ENCODE results near the gene ALG12. TPM values are rescaled to one million over a fixed set of nuclear protein-coding genes. Genes with fewer than 3 reads are reported as not detected.

Gene ALG12
- total RNA-seq, 1 donor: 18.8 TPM

GRCh38 chr22:49856766-49857618 lies 61.2 kb downstream of the ALG12 start:
- Histone ChIP-seq H3K4me3 (ENCODE audit: insufficient read depth, low read length) (no peak overlapping the region), H2AFZ (ENCODE audit: low read length) (no peak overlapping the region), H3K36me3 (ENCODE audit: insufficient read depth, low read length) (peaks cover 3% of the 10 kb centered on the region), H3K9me3 (ENCODE audit: low read depth, low read length) (no peaks in the 10 kb centered on the region), H4K20me1 (ENCODE audit: insufficient read depth, low read length) (peaks cover 52% of the 10 kb centered on the region), H3K27me3 (ENCODE audit: insufficient read depth, low read length) (no peaks in the 10 kb centered on the region), H3K4me1 (ENCODE audit: insufficient read depth, low read length) (peaks cover 10% of the 10 kb centered on the region), H3K27ac (ENCODE audit: low read depth, low read length) (no peak overlapping the region), H3K79me2 (ENCODE audit: insufficient read depth, low read length) (peaks cover 77% of the 10 kb centered on the region), H3K4me2 (ENCODE audit: insufficient read depth, low read length) (no peak overlapping the region)
- DNase-seq (ENCODE audit: insufficient read length, low spot score, missing footprints): no peak
- no peak for TF ChIP-seq CTCF (IDR thresholded peaks at IDR 0.05; ENCODE audit: extremely low read depth, low read depth, low read length)

GRCh38 chr22:49856343-49856742 lies 61.9 kb downstream of the ALG12 start:
- peaks cover 2% of the 10 kb centered on the region for H3K27me3 ChIP-seq (ENCODE audit: insufficient read depth, low read length)
- peaks cover 70% of the 10 kb centered on the region for H3K79me2 ChIP-seq (ENCODE audit: insufficient read depth, low read length)
- no peak overlapping the region for H2AFZ ChIP-seq (ENCODE audit: low read length)
- H3K4me3 ChIP-seq (ENCODE audit: insufficient read depth, low read length): no peak overlapping the region
- H4K20me1 ChIP-seq (ENCODE audit: insufficient read depth, low read length): peaks cover 47% of the 10 kb centered on the region
- H3K4me1 ChIP-seq (ENCODE audit: insufficient read depth, low read length): peaks cover 10% of the 10 kb centered on the region
- H3K36me3 ChIP-seq (ENCODE audit: insufficient read depth, low read length): peaks cover 3% of the 10 kb centered on the region
- DNase-seq (ENCODE audit: insufficient read length, low spot score, missing footprints): no peak
- H3K4me2 ChIP-seq (ENCODE audit: insufficient read depth, low read length): peak overlapping the region; percentile 99
- no peaks in the 10 kb centered on the region for H3K9me3 ChIP-seq (ENCODE audit: low read depth, low read length)
- H3K27ac ChIP-seq (ENCODE audit: low read depth, low read length): no peak overlapping the region
- no peak for TF ChIP-seq CTCF (IDR thresholded peaks at IDR 0.05; ENCODE audit: extremely low read depth, low read depth, low read length)

GRCh38 chr22:49855251-49855911 lies 62.9 kb downstream of the ALG12 start:
- peaks cover 10% of the 10 kb centered on the region for H3K4me1 ChIP-seq (ENCODE audit: insufficient read depth, low read length)
- TF ChIP-seq CTCF (IDR thresholded peaks at IDR 0.05; ENCODE audit: extremely low read depth, low read depth, low read length): no peak
- H3K4me3 ChIP-seq (ENCODE audit: insufficient read depth, low read length): peak overlapping the region; percentile 90
- DNase-seq (ENCODE audit: insufficient read length, low spot score, missing footprints): peak; percentile 76
- peak overlapping the region; percentile 99 for H3K4me2 ChIP-seq (ENCODE audit: insufficient read depth, low read length)
- peaks cover 9% of the 10 kb centered on the region for H3K27me3 ChIP-seq (ENCODE audit: insufficient read depth, low read length)
- peaks cover 3% of the 10 kb centered on the region for H3K36me3 ChIP-seq (ENCODE audit: insufficient read depth, low read length)
- peaks cover 47% of the 10 kb centered on the region for H4K20me1 ChIP-seq (ENCODE audit: insufficient read depth, low read length)
- H3K27ac ChIP-seq (ENCODE audit: low read depth, low read length): peak overlapping the region; percentile 24
- H3K9me3 ChIP-seq (ENCODE audit: low read depth, low read length): no peaks in the 10 kb centered on the region
- peak overlapping the region; percentile 10 for H2AFZ ChIP-seq (ENCODE audit: low read length)
- H3K79me2 ChIP-seq (ENCODE audit: insufficient read depth, low read length): peaks cover 61% of the 10 kb centered on the region

All from osteoblast (primary cell).